MCF 10A (cell line): Measurements from ENCODE around the gene KIAA0753. TPM values are rescaled to one million over a fixed set of nuclear protein-coding genes. Genes with fewer than 3 reads are reported as not detected.

Experiments used
- BruUV-seq: library from RNA; stranded (reverse); fragments of 400-500 nt; replicated peaks from 2 replicates; lab custom pipeline; 2021; lab: Mats Ljungman, UMichigan
- CTCF ChIA-PET: fragments of 300-600 bp; sonication (Branson Sonifier 250); formaldehyde crosslinking; extraction: SDS; loops from one replicate; lab custom pipeline; 2021; ENCODE audit warnings: antibody characterized with exemption, inconsistent platforms; lab: Yijun Ruan, JAX
- POLR2A ChIA-PET: fragments of 300-600, 350-650 bp; sonication (Branson Sonifier 250); formaldehyde crosslinking; extraction: SDS; loops from one replicate; lab custom pipeline; 2020; ENCODE audit warnings: antibody characterized with exemption, inconsistent platforms; lab: Yijun Ruan, JAX
- DNase-seq: peaks from one replicate; pipeline ENCODE4 v3.0.0-alpha.2; 2018; ENCODE audit not compliant: unreplicated experiment
- H3K27ac Mint-ChIP-seq: one replicate; pipeline ENCODE4 v1.8.0; 2022; ENCODE audit warnings: mild to moderate bottlenecking, low read depth, mixed read lengths; ENCODE audit not compliant: unreplicated experiment
- H3K27me3 Mint-ChIP-seq: one replicate; pipeline ENCODE4 v1.8.0; 2022; ENCODE audit warnings: mixed read lengths; ENCODE audit not compliant: insufficient read depth, unreplicated experiment
- H3K36me3 Mint-ChIP-seq: one replicate; pipeline ENCODE4 v1.8.0; 2022; ENCODE audit warnings: mild to moderate bottlenecking, moderate library complexity, mixed read lengths; ENCODE audit not compliant: insufficient read depth, unreplicated experiment
- H3K4me1 Mint-ChIP-seq: one replicate; pipeline ENCODE4 v1.8.0; 2022; ENCODE audit warnings: mixed read lengths; ENCODE audit not compliant: insufficient read depth, unreplicated experiment
- H3K4me3 Mint-ChIP-seq: one replicate; pipeline ENCODE4 v1.8.0; 2022; ENCODE audit warnings: mild to moderate bottlenecking, moderate library complexity, mixed read lengths; ENCODE audit not compliant: unreplicated experiment
- H3K9me3 Mint-ChIP-seq: one replicate; pipeline ENCODE4 v1.8.0; 2022; ENCODE audit warnings: mixed read lengths; ENCODE audit not compliant: unreplicated experiment
- CTCF ChIP-seq: fragments of 200-600 bp; IDR thresholded peaks from one replicate; pipeline ENCODE4 v1.8.0; 2022; ENCODE audit warnings: antibody characterized with exemption, mild to moderate bottlenecking; ENCODE audit not compliant: unreplicated experiment
- intact Hi-C: fragments of 100-400 bp; cut with micrococcal nuclease; formaldehyde crosslinking; loops from 2 replicates; pipeline ENCODE4 v1.14.1; 2022
- total RNA-seq: library from RNA; stranded (reverse); gene quantifications from 2 replicates; pipeline ENCODE4 v1.2.3, GENCODE V29; 2022

The KIAA0753 gene
- total RNA-seq, 1 experiment from 2014 or later: 22.8 TPM

- POLR2A ChIA-PET: no interaction called here
- intact Hi-C loops: no loop called here
- CTCF ChIA-PET: interaction anchor here (0.6 kb wide), 2 partner anchors 9 to 99 kb away, joined by 3 read pairs; no protein-coding TSS in a partner anchor
Observed at GRCh38 chr17:6571452-6571781, 69.1 kb downstream of the KIAA0753 start.

GRCh38 chr17:6570731-6571451 lies 69.6 kb downstream of the KIAA0753 start:
- Mint-ChIP-seq H3K4me3 (no peak overlapping the region), H3K27me3 (no peaks in the 10 kb centered on the region), H3K27ac (no peak overlapping the region), H3K4me1 (peaks cover 35% of the 10 kb centered on the region), H3K9me3 (no peaks in the 10 kb centered on the region), H3K36me3 (peaks cover 7% of the 10 kb centered on the region)
- no peak for DNase-seq
- CTCF ChIA-PET: interaction anchor here (1.5 kb wide), 1 partner anchor 95 kb away, joined by 3 read pairs; no protein-coding TSS in a partner anchor
- no TSS peak for BruUV-seq
- POLR2A ChIA-PET: no interaction called here
- no peak for TF ChIP-seq CTCF
- intact Hi-C loops: no loop called here

More at GRCh38 chr17:6571452-6571781, 69.1 kb downstream of the KIAA0753 start:
- H3K4me1 Mint-ChIP-seq: peaks cover 37% of the 10 kb centered on the region
- no peak for TF ChIP-seq CTCF
- BruUV-seq: no TSS peak
- H3K9me3 Mint-ChIP-seq: no peaks in the 10 kb centered on the region
- DNase-seq: no peak
- no peaks in the 10 kb centered on the region for H3K27me3 Mint-ChIP-seq
- H3K27ac Mint-ChIP-seq: no peak overlapping the region
- H3K4me3 Mint-ChIP-seq: no peak overlapping the region
- H3K36me3 Mint-ChIP-seq: peaks cover 7% of the 10 kb centered on the region

GRCh38 chr17:6569370-6570285 lies 70.9 kb downstream of the KIAA0753 start:
- peaks cover 23% of the 10 kb centered on the region for H3K4me1 Mint-ChIP-seq
- no peaks in the 10 kb centered on the region for H3K27me3 Mint-ChIP-seq
- H3K27ac Mint-ChIP-seq: no peak overlapping the region
- H3K36me3 Mint-ChIP-seq: no peaks in the 10 kb centered on the region
- no peak for TF ChIP-seq CTCF
- no peak for DNase-seq
- H3K4me3 Mint-ChIP-seq: no peak overlapping the region
- CTCF ChIA-PET: interaction anchor here (1.0 to 1.5 kb wide), 2 partner anchors 97 kb away, joined by 3 read pairs; no protein-coding TSS in a partner anchor
- no TSS peak for BruUV-seq
- H3K9me3 Mint-ChIP-seq: no peaks in the 10 kb centered on the region
- intact Hi-C loops: no loop called here
- POLR2A ChIA-PET: interaction anchor here (0.5 kb wide), 1 partner anchor 1839 kb away, joined by 3 read pairs; no protein-coding TSS in a partner anchor
